22Rv1 (cell line): ENCODE measurements around the gene HMBS.

Source experiments
- ZFX ChIP-seq: fragments of 450-650 bp; IDR thresholded peaks from 2 replicates; pipeline ENCODE4 v1.6.1; 2017; ENCODE audit warnings: antibody characterized with exemption, borderline replicate concordance
- TF ChIP-seq, protein P1 (sequence below): fragments of 450-650 bp; IDR thresholded peaks from 2 replicates; pipeline ENCODE4 v1.5.1; 2017; ENCODE audit warnings: mild to moderate bottlenecking

DNA sequence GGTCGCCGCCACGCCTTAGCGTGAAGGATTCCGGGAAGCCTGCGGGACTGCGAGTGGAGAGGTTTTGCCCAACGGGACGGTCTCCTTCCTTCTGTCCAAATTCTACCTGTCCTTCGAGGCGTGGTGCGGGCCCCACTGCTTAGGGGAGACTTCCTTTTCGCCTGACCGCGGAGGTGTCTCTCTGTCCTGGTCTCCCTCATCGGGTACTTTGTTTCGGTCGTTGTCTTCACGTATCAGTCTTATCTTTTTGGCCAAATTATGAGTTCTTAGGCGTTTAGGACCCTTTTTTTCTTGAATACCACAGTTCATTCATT, 37.1 kb downstream of the HMBS start:
- TF ChIP-seq, protein P1, sequence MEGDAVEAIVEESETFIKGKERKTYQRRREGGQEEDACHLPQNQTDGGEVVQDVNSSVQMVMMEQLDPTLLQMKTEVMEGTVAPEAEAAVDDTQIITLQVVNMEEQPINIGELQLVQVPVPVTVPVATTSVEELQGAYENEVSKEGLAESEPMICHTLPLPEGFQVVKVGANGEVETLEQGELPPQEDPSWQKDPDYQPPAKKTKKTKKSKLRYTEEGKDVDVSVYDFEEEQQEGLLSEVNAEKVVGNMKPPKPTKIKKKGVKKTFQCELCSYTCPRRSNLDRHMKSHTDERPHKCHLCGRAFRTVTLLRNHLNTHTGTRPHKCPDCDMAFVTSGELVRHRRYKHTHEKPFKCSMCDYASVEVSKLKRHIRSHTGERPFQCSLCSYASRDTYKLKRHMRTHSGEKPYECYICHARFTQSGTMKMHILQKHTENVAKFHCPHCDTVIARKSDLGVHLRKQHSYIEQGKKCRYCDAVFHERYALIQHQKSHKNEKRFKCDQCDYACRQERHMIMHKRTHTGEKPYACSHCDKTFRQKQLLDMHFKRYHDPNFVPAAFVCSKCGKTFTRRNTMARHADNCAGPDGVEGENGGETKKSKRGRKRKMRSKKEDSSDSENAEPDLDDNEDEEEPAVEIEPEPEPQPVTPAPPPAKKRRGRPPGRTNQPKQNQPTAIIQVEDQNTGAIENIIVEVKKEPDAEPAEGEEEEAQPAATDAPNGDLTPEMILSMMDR = no peak
- no peak for TF ChIP-seq ZFX
